ENCODE results near the gene DLG1.

- TF ChIP-seq, protein P1, sequence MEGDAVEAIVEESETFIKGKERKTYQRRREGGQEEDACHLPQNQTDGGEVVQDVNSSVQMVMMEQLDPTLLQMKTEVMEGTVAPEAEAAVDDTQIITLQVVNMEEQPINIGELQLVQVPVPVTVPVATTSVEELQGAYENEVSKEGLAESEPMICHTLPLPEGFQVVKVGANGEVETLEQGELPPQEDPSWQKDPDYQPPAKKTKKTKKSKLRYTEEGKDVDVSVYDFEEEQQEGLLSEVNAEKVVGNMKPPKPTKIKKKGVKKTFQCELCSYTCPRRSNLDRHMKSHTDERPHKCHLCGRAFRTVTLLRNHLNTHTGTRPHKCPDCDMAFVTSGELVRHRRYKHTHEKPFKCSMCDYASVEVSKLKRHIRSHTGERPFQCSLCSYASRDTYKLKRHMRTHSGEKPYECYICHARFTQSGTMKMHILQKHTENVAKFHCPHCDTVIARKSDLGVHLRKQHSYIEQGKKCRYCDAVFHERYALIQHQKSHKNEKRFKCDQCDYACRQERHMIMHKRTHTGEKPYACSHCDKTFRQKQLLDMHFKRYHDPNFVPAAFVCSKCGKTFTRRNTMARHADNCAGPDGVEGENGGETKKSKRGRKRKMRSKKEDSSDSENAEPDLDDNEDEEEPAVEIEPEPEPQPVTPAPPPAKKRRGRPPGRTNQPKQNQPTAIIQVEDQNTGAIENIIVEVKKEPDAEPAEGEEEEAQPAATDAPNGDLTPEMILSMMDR (IDR thresholded peaks at IDR 0.05; ENCODE audit: poor library complexity) = no peak
- TF ChIP-seq EZH2 (IDR thresholded peaks at IDR 0.05; ENCODE audit: borderline replicate concordance) = no peak
Observed at GRCh38 chr3:197183582-197183981, 114.8 kb downstream of the DLG1 start.
